Stomach smooth muscle (tissue), 2 donors: ENCODE measurements around the gene SFR1.

ENCODE experiments used
- H3K27ac ChIP-seq: one replicate; pipeline ENCODE4 v1.7.0; 2013; ENCODE audit warnings: mild to moderate bottlenecking, low read length, inconsistent platforms
- H3K27me3 ChIP-seq, 2 donors: one replicate each; pipeline ENCODE4 v1.7.0; 2013; ENCODE audit warnings: low read length in 2 of 2; ENCODE audit not compliant: insufficient read depth in 2 of 2, control insufficient read depth in 1 of 2
- H3K36me3 ChIP-seq, 2 donors: one replicate each; pipeline ENCODE4 v1.7.0; 2013; ENCODE audit warnings: low read length in 2 of 2; ENCODE audit not compliant: control insufficient read depth in 2 of 2, insufficient read depth in 2 of 2
- H3K4me1 ChIP-seq: one replicate; pipeline ENCODE4 v1.7.0; 2013; ENCODE audit warnings: low read length; ENCODE audit not compliant: control insufficient read depth, insufficient read depth
- H3K4me3 ChIP-seq, 2 donors: one replicate each; pipeline ENCODE4 v1.7.0; 2013; ENCODE audit warnings: low read length in 2 of 2
- H3K9ac ChIP-seq, 2 donors: one replicate each; pipeline ENCODE4 v1.7.0; 2013; ENCODE audit warnings: low read length in 2 of 2, mild to moderate bottlenecking in 1 of 2
- H3K9me3 ChIP-seq, 2 donors: one replicate each; pipeline ENCODE4 v1.7.0; 2013; ENCODE audit warnings: low read length in 2 of 2; ENCODE audit not compliant: control insufficient read depth in 2 of 2
- donor health status: healthy.
- donor health status: Pancreatic carcinoma.

Gene SFR1, protein sequence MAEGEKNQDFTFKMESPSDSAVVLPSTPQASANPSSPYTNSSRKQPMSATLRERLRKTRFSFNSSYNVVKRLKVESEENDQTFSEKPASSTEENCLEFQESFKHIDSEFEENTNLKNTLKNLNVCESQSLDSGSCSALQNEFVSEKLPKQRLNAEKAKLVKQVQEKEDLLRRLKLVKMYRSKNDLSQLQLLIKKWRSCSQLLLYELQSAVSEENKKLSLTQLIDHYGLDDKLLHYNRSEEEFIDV

DNA sequence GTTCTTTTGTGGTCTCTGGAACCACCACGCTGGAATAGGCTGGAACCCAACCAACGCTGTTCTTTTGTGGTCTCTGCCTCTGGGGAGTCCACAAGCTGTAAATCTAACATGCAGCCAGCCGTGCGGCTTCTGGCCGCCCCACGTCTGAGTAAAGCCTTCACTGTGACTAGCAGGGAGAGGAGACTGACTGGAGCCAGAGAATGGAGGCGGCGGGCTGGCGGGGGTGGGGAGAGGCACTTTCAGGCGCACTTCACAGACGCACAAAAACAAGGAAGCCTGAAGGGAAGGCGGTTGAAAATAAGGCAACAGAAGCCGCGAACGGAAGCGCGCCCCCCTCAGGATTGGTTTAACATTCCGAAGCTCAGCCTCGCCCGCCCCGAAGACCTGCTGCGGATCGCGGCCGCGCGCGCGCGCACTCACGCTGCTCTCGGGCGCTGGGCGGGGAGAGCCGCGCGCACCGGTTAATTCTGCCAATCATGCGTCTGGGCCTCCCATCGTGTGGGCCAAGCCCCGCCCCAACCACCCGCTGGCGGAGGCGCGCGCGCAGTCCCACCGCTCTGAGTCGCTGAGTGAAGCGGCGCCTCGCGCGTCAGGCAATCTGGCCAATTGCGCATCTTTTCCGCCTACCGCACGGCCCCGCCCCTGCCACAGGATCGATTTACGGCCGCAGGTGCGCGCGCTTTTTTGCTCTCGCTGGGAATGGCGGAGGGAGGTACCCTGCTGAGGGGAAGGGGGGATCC lies at the start of gene SFR1:
TSS of gene SFR1 (plus strand) at position 687 of the 740 bp plus-strand sequence. CDS start at position 700, 13 bp downstream.
- Histone ChIP-seq H3K9ac (peak within 1 kb of the TSS; percentile 92 to 95), H3K27me3 (no peaks in the 10 kb centered on the region), H3K9me3 (no peaks in the 10 kb centered on the region), H3K27ac (peak within 1 kb of the TSS; percentile 98), H3K4me1 (no peaks in the 10 kb centered on the region), H3K36me3 (no peaks in the 10 kb centered on the region), H3K4me3 (peak within 1 kb of the TSS; percentile 80 to 89)

DNA sequence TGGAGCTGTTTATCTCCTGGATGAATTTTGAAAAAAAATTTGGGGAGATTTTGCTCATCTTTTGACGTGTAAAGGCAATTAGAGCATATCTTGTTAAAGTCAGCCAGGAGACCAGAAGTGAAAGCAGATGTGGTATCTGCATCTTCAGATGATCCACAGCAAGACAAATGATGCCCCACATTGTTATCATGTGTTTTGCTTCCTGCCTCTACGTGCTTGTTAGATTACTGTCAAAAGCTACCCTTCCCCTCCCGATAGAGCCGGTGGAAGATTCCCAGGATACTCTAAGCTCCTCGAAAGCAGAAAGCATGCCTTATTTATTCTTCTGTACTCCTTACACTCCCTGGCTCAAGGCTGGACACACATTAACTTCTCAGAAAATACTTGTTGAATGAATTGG lies 49.2 kb upstream of the SFR1 start:
- no peak overlapping the region for H3K9ac ChIP-seq
- no peak overlapping the region for H3K4me3 ChIP-seq
- no peaks in the 10 kb centered on the region for H3K36me3 ChIP-seq
- no peak overlapping the region for H3K27ac ChIP-seq
- H3K27me3 ChIP-seq: peaks cover 3 to 4% of the 10 kb centered on the region in 2 donors
- no peaks in the 10 kb centered on the region for H3K9me3 ChIP-seq
- H3K4me1 ChIP-seq: no peaks in the 10 kb centered on the region

DNA sequence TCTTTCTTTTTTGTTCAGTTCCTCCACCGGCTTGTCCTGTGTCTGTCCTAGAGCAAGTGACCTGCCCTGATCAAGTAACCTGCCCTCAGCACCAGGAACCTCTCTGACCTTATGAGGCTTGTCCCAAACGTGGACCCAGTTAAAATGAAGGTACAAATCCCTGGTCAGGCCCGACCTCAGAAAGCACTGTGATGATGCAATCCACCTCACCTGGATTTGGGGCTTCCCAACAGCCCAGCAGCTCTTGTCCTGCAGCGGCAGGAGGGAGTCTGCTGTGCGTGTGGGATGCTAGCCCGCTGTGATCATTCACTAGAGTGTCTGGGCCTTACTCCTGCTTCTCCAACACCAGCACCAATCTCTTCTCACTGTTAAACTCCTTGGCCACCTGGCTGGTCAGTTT lies 47.5 kb upstream of the SFR1 start:
- Histone ChIP-seq H3K27ac (no peak overlapping the region), H3K9ac (no peak overlapping the region), H3K27me3 (peaks cover 3 to 4% of the 10 kb centered on the region in 2 donors)

DNA sequence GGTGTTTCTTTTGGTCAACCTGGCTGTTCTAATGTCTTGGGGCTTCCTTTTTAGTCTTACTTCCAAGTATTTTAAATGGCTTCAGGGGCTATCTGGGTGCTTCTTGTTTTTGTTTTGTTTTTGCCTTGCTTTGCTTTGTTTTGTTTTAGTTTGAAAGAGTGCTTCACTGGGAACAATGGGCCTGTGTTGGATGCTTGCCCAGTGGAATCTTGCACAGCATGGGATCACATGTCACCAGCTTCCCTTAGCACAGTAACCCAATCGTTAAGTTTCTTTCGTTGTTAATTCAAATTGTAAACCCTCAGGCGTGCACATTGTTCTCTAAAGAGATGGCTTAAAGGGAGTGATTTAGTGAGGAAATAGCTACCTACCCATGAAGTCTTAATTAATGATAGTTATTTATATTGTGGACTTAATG lies 45.2 kb upstream of the SFR1 start:
- no peak overlapping the region for H3K4me3 ChIP-seq
- no peaks in the 10 kb centered on the region for H3K36me3 ChIP-seq
- no peak overlapping the region for H3K27ac ChIP-seq
- no peaks in the 10 kb centered on the region for H3K9me3 ChIP-seq
- peaks cover 2 to 3% of the 10 kb centered on the region in 2 donors for H3K27me3 ChIP-seq
- H3K4me1 ChIP-seq: peaks cover under 1% of the 10 kb centered on the region
- H3K9ac ChIP-seq: no peak overlapping the region

More for the DNA sequence above, 47.5 kb upstream of the SFR1 start:
- Histone ChIP-seq H3K4me3 (no peak overlapping the region), H3K4me1 (no peaks in the 10 kb centered on the region), H3K9me3 (no peaks in the 10 kb centered on the region), H3K36me3 (no peaks in the 10 kb centered on the region)

DNA sequence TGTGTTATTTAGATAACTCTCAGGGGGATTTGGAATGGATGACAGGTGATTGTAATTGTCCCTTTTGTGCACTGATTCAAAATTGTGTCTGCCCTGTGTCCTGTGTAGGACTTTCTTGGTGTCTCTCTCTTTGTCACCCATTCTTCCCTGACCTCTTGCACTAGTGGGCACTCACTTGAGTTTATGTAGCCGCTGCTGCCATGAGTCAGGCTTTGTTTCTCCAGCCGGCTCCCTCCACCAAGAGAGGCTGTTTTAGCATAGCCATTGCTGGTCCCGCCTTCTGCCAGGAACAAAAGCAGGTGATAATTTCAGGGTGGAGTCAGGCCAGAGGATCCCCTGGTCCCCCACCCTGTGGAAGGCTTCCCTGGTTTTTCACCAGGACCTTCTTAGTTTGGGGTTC lies 44.7 kb upstream of the SFR1 start:
- Histone ChIP-seq H3K27ac (no peak overlapping the region), H3K27me3 (peaks cover 2 to 3% of the 10 kb centered on the region in 2 donors), H3K4me3 (no peak overlapping the region), H3K9me3 (no peaks in the 10 kb centered on the region), H3K9ac (no peak overlapping the region), H3K36me3 (no peaks in the 10 kb centered on the region), H3K4me1 (peaks cover 3% of the 10 kb centered on the region)

DNA sequence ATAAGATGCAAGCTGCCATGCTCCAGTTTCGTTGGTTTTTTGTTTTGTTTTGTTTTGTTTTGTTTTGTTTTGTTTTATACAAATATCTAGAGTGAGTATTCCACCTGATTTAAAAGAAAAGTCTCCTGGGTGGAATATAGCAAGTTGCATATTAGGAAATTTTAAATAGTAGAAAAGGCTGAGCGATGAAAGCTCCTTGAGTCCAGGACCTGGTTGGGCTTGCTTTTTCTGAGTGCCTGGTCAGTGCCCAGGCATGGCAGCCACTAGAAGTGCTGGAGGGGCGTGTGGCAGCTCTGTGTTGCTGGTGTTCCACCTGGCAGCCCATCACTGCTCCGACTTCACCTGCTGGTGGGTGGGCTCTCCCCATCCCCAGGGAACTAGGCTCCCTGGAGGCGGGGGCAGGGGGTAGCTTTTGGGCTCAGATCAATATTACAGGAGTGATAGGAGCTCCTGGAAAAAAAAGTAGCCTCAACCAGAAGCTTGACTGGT lies 44.3 kb upstream of the SFR1 start:
- peaks cover 2 to 3% of the 10 kb centered on the region in 2 donors for H3K27me3 ChIP-seq
- no peaks in the 10 kb centered on the region for H3K9me3 ChIP-seq
- H3K27ac ChIP-seq: no peak overlapping the region
- no peaks in the 10 kb centered on the region for H3K36me3 ChIP-seq
- no peak overlapping the region for H3K9ac ChIP-seq
- H3K4me3 ChIP-seq: no peak overlapping the region
- peaks cover 3% of the 10 kb centered on the region for H3K4me1 ChIP-seq

DNA sequence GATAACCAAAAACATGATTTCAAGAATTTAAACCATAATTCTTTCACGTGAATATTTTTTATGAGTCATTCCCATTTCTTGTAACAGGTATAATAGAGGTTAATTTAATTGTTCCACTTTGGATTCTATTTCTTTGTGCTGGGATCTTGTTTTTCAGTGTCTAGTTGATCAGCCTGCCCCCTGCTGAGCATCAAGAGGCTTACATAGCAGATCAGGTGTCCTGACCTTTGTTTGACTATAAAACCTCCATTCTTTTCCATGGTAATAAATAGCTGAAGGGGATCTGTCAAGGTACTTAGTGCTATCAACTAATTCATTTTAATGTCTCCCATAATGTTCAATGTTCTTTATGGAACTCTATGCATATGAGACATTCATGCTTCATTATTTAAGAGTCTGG lies 41.2 kb upstream of the SFR1 start:
- H3K36me3 ChIP-seq: no peaks in the 10 kb centered on the region
- H3K27ac ChIP-seq: no peak overlapping the region
- H3K4me3 ChIP-seq: no peak overlapping the region
- H3K9me3 ChIP-seq: no peaks in the 10 kb centered on the region
- H3K27me3 ChIP-seq: peaks cover 0 to 2% of the 10 kb centered on the region in 2 donors
- H3K4me1 ChIP-seq: peaks cover 3% of the 10 kb centered on the region
- no peak overlapping the region for H3K9ac ChIP-seq

DNA sequence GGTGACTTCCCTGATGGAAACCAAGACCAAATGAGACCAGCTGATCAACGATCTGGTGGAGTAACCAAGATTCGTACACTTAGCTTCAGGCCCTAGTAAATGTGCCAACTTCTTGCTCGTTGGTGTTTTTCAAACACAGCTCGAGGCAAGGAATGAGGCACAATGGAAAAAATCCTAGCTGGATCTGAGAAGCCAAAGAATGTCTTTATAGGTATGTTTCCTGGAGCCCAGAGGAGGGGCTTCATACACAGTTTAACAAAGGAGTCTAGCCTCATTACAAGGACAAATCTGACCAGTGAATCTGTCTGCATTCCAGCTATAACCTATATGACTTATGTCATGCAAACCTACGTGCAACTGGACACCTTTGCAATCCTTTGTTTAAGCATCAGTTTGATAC lies 40.0 kb upstream of the SFR1 start:
- Histone ChIP-seq H3K9me3 (no peaks in the 10 kb centered on the region), H3K27me3 (no peaks in the 10 kb centered on the region), H3K36me3 (no peaks in the 10 kb centered on the region), H3K4me3 (no peak overlapping the region), H3K4me1 (peaks cover 3% of the 10 kb centered on the region), H3K27ac (no peak overlapping the region), H3K9ac (no peak overlapping the region)

DNA sequence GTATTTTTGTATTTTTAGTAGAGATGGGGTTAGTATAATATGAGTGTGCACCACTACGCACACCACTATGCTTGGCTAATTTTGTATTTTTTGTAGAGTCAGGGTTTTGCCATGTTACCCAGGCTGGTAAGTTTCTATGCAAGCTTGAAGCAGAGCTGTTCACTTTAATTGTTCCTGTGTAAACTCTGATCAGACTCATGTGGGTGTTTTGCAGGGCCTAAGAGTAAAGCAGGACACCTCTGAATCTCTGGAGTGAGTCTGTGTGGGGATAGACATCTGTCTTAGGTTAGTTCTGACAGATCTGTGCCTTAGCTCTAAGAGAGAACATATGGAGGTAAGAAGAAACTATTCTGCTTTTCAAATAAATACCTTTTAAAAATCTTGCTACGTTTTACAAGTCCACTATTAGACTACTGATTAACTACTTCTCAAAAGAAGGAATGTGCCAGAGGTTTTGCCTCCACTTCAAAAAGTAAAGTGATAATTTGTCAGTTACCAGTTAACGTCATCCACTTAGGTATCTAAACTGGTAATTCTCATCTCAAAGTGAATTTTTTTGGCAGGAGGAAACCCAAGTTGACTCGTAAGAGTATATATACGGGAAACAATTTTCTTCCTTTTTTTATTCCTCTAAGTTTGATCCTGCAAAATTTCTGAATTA lies 37.4 kb upstream of the SFR1 start:
- Histone ChIP-seq H3K4me1 (peaks cover 3% of the 10 kb centered on the region), H3K27me3 (no peaks in the 10 kb centered on the region), H3K9me3 (no peaks in the 10 kb centered on the region), H3K4me3 (no peak overlapping the region), H3K36me3 (no peaks in the 10 kb centered on the region), H3K27ac (no peak overlapping the region), H3K9ac (no peak overlapping the region)

DNA sequence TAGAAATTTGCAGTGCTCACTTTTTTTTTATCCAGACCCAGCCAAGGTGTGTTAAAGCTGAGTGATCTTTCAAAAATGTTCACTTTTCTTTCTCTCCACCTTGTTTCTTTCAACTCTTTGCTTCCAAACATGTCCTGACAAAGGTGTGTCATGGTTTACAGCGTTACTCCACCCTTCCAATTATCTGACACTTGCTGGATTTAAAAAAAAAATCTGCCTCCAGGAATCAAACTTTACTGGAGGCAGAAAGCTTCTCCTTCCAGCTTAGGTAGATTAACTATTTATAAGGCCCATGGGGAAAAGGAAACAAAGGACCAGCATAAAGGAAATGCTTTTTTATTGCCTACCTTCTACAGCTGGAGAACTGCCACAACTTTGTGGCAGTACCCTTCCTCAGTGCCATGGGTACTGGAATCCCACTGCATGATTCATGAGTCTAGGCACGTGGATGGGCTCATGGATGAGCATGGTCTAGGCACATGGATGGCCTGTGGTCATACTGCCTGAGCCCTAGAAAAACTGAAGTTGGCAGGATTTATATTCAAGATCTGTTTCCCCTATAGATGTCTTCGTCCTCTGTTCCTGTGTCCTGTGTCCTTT lies 36.1 kb upstream of the SFR1 start, which contains the start of gene COL17A1:
TSS of gene COL17A1 (minus strand) at position 80 of the 600 bp plus-strand sequence. CDS start 5,207 bp downstream, outside the sequence.
- no peak within 1 kb of the TSS for H3K27ac ChIP-seq
- no peaks in the 10 kb centered on the region for H3K36me3 ChIP-seq
- peaks cover 3% of the 10 kb centered on the region for H3K4me1 ChIP-seq
- H3K4me3 ChIP-seq: no peak within 1 kb of the TSS
- H3K27me3 ChIP-seq: no peaks in the 10 kb centered on the region
- H3K9me3 ChIP-seq: no peaks in the 10 kb centered on the region
- H3K9ac ChIP-seq: no peak within 1 kb of the TSS
